K562 (cell line): ENCODE measurements around the gene SYNGR4.

Experiments used
- ARNT ChIP-seq, 2 experiments: fragments of 450-650 bp; IDR thresholded peaks; 2 replicates each; pipeline ENCODE4 v1.6.1; 2016; ENCODE audit warnings: mild to moderate bottlenecking in 1 of 2
- DMBX1 ChIP-seq: fragments of 250-450 bp; sonication (Bioruptor Pico); IDR thresholded peaks from 2 replicates; pipeline ENCODE4 v1.8.0; 2022; ENCODE audit warnings: inconsistent platforms, mild to moderate bottlenecking, moderate library complexity, borderline replicate concordance
- ELF1 ChIP-seq: fragments of 200-800 bp; sonication (Bioruptor generic); IDR thresholded peaks from 2 replicates; pipeline ENCODE4 v1.6.1; 2016; ENCODE audit warnings: missing genetic modification characterization, missing compliant biosample characterization
- JUNB ChIP-seq: fragments of 450-650 bp; formaldehyde crosslinking; conservative IDR thresholded peaks from 2 replicates; pipeline ENCODE4 v1.4.0; 2020; ENCODE audit warnings: mild to moderate bottlenecking
- U2AF1 ChIP-seq: fragments of 200-400 bp; formaldehyde crosslinking; optimal IDR thresholded peaks from 2 replicates; pipeline ENCODE3; 2017; ENCODE audit warnings: mild to moderate bottlenecking, low read depth, low read length, moderate library complexity
- ZNF561 ChIP-seq: fragments of 450-650 bp; formaldehyde crosslinking; conservative IDR thresholded peaks from 2 replicates; pipeline ENCODE4 v1.4.0; 2020; ENCODE audit warnings: mild to moderate bottlenecking, moderate library complexity
- ZNF79 ChIP-seq: fragments of 250-450 bp; sonication (Bioruptor Pico); IDR thresholded peaks from 2 replicates; pipeline ENCODE4 v1.4.0; 2020; ENCODE audit warnings: low read depth, mild to moderate bottlenecking, moderate library complexity
- TF ChIP-seq, protein P1 (sequence below), 3 experiments: IDR thresholded peaks in 2 of 3; conservative IDR thresholded peaks in 1 of 3; 2 replicates each; pipeline ENCODE4 v1.5.1; 2011 to 2012; ENCODE audit warnings: low read length in 3 of 3, mild to moderate bottlenecking in 3 of 3, control low read depth in 2 of 3, improper control_type of control experiment in 1 of 3, inconsistent platforms in 1 of 3, low read depth in 1 of 3, mixed read lengths in 1 of 3, moderate library complexity in 1 of 3; ENCODE audit not compliant: insufficient read depth in 2 of 3
- TF ChIP-seq, protein P2 (sequence below): fragments of 250-450 bp; sonication (Bioruptor Pico); IDR thresholded peaks from 2 replicates; pipeline ENCODE4 v1.9.0; 2021; ENCODE audit warnings: mild to moderate bottlenecking, inconsistent platforms
- TF ChIP-seq, protein P3 (sequence below), 2 experiments: fragments of 450-650 bp in 1 of 2; sonication (generic) in 1 of 2; formaldehyde crosslinking in 1 of 2; IDR thresholded peaks in 1 of 2; conservative IDR thresholded peaks in 1 of 2; 2 replicates each; pipeline versions ENCODE4 v1.6.1 to v1.8.1; 2016 to 2023; ENCODE audit warnings: mild to moderate bottlenecking in 2 of 2, moderate library complexity in 2 of 2, inconsistent platforms in 1 of 2, missing genetic modification reagents in 1 of 2
- TF ChIP-seq, protein P4 (sequence below): fragments of 150-350 bp; conservative IDR thresholded peaks from 2 replicates; pipeline ENCODE4 v1.6.1; 2014; ENCODE audit warnings: low read length

DNA sequence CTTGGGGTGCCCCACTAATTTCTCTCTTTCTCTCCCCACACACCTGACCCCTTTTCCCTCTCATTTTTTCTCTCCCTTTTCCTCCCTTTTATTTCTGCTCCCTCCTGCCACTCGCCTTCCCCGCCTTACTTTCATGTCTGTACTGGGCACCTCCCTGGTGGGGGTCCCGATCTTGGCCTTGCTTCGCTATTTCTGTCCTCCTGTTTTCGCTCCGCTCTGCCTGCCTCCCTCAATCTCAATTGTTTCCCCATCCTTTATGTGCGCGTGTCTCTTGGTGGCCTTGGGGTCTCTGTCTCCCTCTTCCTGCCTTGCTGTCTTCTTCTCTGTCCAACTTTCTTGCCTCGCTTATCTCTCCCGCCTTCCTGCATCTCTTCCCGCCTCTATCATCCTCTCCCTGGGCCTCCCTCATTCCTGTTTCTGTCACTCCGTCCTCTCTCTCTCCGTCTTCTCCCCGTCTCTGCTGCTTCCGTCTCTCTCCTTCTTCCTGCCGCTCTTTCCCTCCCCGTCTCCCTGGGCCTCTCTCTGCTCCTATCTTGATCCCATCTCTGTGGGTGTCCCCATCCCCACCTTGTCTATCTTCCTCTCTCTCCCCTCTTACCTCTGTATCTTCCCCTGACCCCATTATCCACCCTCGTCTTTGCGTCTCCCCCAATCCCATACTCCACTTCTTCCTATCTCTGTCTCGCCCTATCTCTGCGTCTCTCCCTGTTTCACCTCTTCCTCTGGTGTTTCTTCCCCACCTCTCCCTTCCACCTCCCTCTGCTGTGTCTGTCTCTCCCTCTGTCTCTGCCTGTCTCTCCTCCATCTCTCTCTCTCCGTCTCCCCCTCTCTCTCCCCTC, 33.3 kb downstream of the SYNGR4 start:
- TF ChIP-seq, protein P1, sequence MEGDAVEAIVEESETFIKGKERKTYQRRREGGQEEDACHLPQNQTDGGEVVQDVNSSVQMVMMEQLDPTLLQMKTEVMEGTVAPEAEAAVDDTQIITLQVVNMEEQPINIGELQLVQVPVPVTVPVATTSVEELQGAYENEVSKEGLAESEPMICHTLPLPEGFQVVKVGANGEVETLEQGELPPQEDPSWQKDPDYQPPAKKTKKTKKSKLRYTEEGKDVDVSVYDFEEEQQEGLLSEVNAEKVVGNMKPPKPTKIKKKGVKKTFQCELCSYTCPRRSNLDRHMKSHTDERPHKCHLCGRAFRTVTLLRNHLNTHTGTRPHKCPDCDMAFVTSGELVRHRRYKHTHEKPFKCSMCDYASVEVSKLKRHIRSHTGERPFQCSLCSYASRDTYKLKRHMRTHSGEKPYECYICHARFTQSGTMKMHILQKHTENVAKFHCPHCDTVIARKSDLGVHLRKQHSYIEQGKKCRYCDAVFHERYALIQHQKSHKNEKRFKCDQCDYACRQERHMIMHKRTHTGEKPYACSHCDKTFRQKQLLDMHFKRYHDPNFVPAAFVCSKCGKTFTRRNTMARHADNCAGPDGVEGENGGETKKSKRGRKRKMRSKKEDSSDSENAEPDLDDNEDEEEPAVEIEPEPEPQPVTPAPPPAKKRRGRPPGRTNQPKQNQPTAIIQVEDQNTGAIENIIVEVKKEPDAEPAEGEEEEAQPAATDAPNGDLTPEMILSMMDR (IDR thresholded peaks at IDR 0.05 in 2 of 3, conservative IDR thresholded peaks at IDR 0.05 in 1 of 3; ENCODE audit: insufficient read depth in 2 of 3, low read depth in 1 of 3, low read length in 3 of 3) = no peak
- TF ChIP-seq ZNF79 (CRISPR knock-in tag) = no peak
- TF ChIP-seq ARNT (IDR thresholded peaks at IDR 0.05) = peak; percentile 56 to 61; a peak in 1 of 4 replicates
- TF ChIP-seq, protein P2, sequence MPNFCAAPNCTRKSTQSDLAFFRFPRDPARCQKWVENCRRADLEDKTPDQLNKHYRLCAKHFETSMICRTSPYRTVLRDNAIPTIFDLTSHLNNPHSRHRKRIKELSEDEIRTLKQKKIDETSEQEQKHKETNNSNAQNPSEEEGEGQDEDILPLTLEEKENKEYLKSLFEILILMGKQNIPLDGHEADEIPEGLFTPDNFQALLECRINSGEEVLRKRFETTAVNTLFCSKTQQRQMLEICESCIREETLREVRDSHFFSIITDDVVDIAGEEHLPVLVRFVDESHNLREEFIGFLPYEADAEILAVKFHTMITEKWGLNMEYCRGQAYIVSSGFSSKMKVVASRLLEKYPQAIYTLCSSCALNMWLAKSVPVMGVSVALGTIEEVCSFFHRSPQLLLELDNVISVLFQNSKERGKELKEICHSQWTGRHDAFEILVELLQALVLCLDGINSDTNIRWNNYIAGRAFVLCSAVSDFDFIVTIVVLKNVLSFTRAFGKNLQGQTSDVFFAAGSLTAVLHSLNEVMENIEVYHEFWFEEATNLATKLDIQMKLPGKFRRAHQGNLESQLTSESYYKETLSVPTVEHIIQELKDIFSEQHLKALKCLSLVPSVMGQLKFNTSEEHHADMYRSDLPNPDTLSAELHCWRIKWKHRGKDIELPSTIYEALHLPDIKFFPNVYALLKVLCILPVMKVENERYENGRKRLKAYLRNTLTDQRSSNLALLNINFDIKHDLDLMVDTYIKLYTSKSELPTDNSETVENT (CRISPR knock-in tag) = no peak
- no peak for TF ChIP-seq ELF1 (tag)
- TF ChIP-seq, protein P3, sequence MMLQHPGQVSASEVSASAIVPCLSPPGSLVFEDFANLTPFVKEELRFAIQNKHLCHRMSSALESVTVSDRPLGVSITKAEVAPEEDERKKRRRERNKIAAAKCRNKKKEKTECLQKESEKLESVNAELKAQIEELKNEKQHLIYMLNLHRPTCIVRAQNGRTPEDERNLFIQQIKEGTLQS (IDR thresholded peaks at IDR 0.05) = no peak
- TF ChIP-seq, protein P3 (CRISPR knock-in tag; conservative IDR thresholded peaks at IDR 0.05) = no peak
- no peak for TF ChIP-seq ZNF561 (CRISPR knock-in tag)
- TF ChIP-seq DMBX1 (CRISPR knock-in tag) = no peak
- TF ChIP-seq JUNB (CRISPR knock-in tag) = no peak
- no peak for TF ChIP-seq U2AF1
- TF ChIP-seq, protein P4, sequence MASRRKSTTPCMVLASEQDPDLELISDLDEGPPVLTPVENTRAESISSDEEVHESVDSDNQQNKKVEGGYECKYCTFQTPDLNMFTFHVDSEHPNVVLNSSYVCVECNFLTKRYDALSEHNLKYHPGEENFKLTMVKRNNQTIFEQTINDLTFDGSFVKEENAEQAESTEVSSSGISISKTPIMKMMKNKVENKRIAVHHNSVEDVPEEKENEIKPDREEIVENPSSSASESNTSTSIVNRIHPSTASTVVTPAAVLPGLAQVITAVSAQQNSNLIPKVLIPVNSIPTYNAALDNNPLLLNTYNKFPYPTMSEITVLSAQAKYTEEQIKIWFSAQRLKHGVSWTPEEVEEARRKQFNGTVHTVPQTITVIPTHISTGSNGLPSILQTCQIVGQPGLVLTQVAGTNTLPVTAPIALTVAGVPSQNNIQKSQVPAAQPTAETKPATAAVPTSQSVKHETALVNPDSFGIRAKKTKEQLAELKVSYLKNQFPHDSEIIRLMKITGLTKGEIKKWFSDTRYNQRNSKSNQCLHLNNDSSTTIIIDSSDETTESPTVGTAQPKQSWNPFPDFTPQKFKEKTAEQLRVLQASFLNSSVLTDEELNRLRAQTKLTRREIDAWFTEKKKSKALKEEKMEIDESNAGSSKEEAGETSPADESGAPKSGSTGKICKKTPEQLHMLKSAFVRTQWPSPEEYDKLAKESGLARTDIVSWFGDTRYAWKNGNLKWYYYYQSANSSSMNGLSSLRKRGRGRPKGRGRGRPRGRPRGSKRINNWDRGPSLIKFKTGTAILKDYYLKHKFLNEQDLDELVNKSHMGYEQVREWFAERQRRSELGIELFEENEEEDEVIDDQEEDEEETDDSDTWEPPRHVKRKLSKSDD = no peak
